ENCODE results near the gene SULT4A1. TPM values are rescaled to one million over a fixed set of nuclear protein-coding genes. Genes with fewer than 3 reads are reported as not detected.

The SULT4A1 gene
- total RNA-seq, 1 donor from 2014 or later, result not detected

DNA sequence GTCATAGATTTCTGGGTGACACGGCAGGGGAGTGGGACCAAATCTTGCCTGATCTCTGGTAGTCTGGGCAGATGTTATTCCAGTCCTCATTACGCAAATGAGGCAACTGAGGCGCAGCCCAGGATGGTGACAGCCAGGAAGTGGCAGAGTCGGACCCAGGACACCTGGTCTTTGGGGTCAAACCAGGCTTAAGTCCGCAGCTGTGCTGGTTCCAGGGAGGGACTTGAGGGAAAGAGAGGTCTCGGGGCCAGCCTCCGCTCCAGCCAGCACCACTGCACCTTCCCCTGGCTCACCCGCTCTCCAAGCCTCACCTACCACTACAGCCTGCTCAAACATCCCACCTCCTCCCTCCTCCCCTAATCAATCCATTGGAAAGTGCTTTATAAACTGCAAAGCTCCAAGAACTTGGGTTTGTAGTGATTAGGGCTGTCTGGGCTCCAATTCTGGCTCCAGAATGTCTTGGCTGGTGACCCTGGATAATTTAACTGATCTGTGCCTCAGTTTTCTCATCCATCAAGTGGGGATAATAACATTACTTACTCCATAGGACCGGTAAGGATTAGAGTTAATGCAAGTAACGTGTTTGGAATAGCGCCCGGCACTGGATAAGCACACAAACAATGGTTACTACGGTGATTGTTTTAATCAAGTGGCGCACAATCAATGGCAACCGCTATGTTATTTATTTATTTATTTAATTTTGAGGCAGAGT is 30.0 kb upstream of the SULT4A1 start:
- Mint-ChIP-seq H3K27ac (no peak overlapping the region), H3K9me3 (no peaks in the 10 kb centered on the region), H3K27me3 (ENCODE audit: insufficient read depth) (peaks cover 25% of the 10 kb centered on the region), H3K36me3 (ENCODE audit: low read depth) (no peaks in the 10 kb centered on the region), H3K4me3 (no peak overlapping the region), H3K4me1 (ENCODE audit: low read depth) (no peaks in the 10 kb centered on the region)
- intact Hi-C loops (cut with micrococcal nuclease), result no loop called here
- no peak for DNase-seq (ENCODE audit: low spot score)

GRCh38 chr22:43891360-43892182 is 29.3 kb upstream of the SULT4A1 start, which contains the start of gene PNPLA5:
Gene PNPLA5 (minus strand): TSS chr22:43892013. CDS start chr22:43891880, 133 bp downstream.
- no peak within 1 kb of the TSS for H3K4me3 Mint-ChIP-seq
- peaks cover 28% of the 10 kb centered on the region for H3K27me3 Mint-ChIP-seq (ENCODE audit: insufficient read depth)
- no peaks in the 10 kb centered on the region for H3K36me3 Mint-ChIP-seq (ENCODE audit: low read depth)
- H3K4me1 Mint-ChIP-seq (ENCODE audit: low read depth), result no peaks in the 10 kb centered on the region
- no peak within 1 kb of the TSS for H3K27ac Mint-ChIP-seq
- no peak for DNase-seq (ENCODE audit: low spot score)
- no peaks in the 10 kb centered on the region for H3K9me3 Mint-ChIP-seq
- intact Hi-C loops (cut with micrococcal nuclease), result no loop called here

DNA sequence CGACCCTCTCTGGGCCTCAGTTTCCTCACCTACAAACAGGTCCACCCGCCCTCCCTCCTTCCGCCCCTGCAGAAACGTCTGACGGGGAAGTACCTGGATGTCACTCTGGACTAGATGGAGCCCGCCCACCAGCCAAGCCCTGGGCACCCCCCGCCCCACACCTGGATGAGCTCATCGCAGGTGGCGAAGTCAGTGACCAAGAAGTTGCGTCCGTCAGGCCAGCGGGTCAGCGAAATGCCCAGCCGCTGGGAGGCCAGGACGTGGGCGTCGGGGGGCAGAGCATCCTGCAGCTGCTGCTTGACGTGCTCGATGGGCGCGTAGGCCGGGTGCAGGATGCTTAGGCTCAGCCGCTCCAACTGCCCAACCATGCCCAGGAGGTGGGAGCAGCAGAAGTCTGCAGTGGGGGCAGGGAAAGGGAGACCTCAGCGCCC is 28.6 kb upstream of the SULT4A1 start:
- intact Hi-C loops (cut with micrococcal nuclease), result no loop called here
- H3K4me1 Mint-ChIP-seq (ENCODE audit: low read depth), result no peaks in the 10 kb centered on the region
- no peak overlapping the region for H3K27ac Mint-ChIP-seq
- H3K9me3 Mint-ChIP-seq, result no peaks in the 10 kb centered on the region
- H3K36me3 Mint-ChIP-seq (ENCODE audit: low read depth), result no peaks in the 10 kb centered on the region
- no peak for DNase-seq (ENCODE audit: low spot score)
- no peak overlapping the region for H3K4me3 Mint-ChIP-seq
- H3K27me3 Mint-ChIP-seq (ENCODE audit: insufficient read depth), result peaks cover 28% of the 10 kb centered on the region

DNA sequence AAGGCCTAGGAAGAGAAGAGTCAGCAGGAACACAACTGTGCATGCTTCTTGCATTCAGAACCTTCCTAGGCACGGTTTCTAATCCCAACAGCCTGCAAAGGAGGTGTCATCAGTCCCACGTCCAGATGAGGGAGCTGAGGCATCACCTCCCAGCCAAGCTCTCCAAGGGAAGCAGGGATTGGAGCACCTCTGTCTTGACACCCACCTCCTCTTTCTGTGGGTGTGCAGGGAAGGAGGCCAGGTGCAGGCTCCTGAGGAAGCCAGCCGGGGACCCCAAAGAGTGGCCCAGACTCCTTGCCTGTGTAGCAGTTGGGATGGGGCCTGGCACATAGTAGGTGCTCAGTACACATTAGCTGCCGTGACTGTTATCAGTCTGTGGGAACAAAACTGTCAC is 27.5 kb upstream of the SULT4A1 start:
- no peaks in the 10 kb centered on the region for H3K36me3 Mint-ChIP-seq (ENCODE audit: low read depth)
- no peak overlapping the region for H3K4me3 Mint-ChIP-seq
- H3K27ac Mint-ChIP-seq, result no peak overlapping the region
- peaks cover 28% of the 10 kb centered on the region for H3K27me3 Mint-ChIP-seq (ENCODE audit: insufficient read depth)
- no peaks in the 10 kb centered on the region for H3K4me1 Mint-ChIP-seq (ENCODE audit: low read depth)
- intact Hi-C loops (cut with micrococcal nuclease), result loop anchor here (10.0 kb wide), 1 partner anchor 505 kb away; no protein-coding TSS in a partner anchor
- no peaks in the 10 kb centered on the region for H3K9me3 Mint-ChIP-seq
- DNase-seq (ENCODE audit: low spot score), result no peak

GRCh38 chr22:43889201-43889859 is 27.0 kb upstream of the SULT4A1 start:
- intact Hi-C loops (cut with micrococcal nuclease), result loop anchor here (10.0 kb wide), 1 partner anchor 505 kb away; no protein-coding TSS in a partner anchor
- no peak for DNase-seq (ENCODE audit: low spot score)
- H3K27me3 Mint-ChIP-seq (ENCODE audit: insufficient read depth), result peaks cover 28% of the 10 kb centered on the region
- H3K4me3 Mint-ChIP-seq, result no peak overlapping the region
- H3K4me1 Mint-ChIP-seq (ENCODE audit: low read depth), result no peaks in the 10 kb centered on the region
- H3K9me3 Mint-ChIP-seq, result no peaks in the 10 kb centered on the region
- H3K36me3 Mint-ChIP-seq (ENCODE audit: low read depth), result no peaks in the 10 kb centered on the region
- no peak overlapping the region for H3K27ac Mint-ChIP-seq

- Mint-ChIP-seq H3K27ac (no peak overlapping the region), H3K4me3 (no peak overlapping the region), H3K27me3 (ENCODE audit: insufficient read depth) (peaks cover 26% of the 10 kb centered on the region), H3K4me1 (ENCODE audit: low read depth) (no peaks in the 10 kb centered on the region), H3K36me3 (ENCODE audit: low read depth) (no peaks in the 10 kb centered on the region), H3K9me3 (no peaks in the 10 kb centered on the region)
- intact Hi-C loops (cut with micrococcal nuclease), result loop anchor here (10.0 kb wide), 1 partner anchor 504 kb away; no protein-coding TSS in a partner anchor
- no peak for DNase-seq (ENCODE audit: low spot score)
Measured at GRCh38 chr22:43888740-43889139, 26.4 kb upstream of the SULT4A1 start.

DNA sequence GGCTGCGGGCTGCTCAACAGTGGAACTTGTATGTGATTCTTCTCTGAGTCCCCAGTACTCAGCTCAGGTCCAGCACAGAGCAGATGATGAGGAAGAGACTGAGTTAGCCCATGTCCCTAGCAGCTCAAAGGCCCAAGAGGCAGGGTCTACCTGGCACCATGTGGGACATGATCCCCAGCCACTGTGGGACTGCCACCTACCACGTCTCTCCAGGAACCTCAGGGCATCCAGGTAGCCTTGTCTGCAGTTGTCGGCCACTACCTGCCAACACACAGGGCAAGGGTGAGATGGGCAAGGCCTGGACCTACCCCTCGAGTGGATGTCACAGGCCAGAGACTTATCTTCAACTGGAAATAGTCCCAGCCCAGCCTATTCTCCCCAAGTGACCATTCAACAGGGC is 25.1 kb upstream of the SULT4A1 start:
- no peak overlapping the region for H3K27ac Mint-ChIP-seq
- intact Hi-C loops (cut with micrococcal nuclease), result loop anchor here (10.0 kb wide), 1 partner anchor 503 kb away; no protein-coding TSS in a partner anchor

DNA sequence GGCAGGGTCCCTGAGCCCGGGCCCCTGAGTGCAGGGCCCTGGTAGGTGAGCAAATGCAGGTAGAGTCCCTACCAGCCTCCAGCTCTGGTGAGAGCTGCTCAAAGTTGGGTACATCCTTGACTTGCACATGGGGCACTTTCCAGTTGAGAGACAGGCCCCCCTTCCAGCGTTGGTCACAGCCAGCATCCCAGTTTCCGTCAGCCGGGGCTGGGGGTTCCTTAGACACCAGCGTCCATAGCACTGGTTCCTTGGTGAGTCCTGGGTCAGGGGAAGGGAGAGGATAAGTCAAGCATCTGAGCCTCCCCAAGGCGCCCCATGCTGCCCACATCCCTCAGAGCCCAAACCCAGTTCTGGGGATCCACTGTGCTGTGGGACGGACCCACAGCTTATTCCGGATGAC is 23.9 kb upstream of the SULT4A1 start:
- no peak overlapping the region for H3K27ac Mint-ChIP-seq
- H3K4me3 Mint-ChIP-seq, result no peak overlapping the region
- H3K9me3 Mint-ChIP-seq, result no peaks in the 10 kb centered on the region
- H3K27me3 Mint-ChIP-seq (ENCODE audit: insufficient read depth), result peaks cover 16% of the 10 kb centered on the region
- no peaks in the 10 kb centered on the region for H3K4me1 Mint-ChIP-seq (ENCODE audit: low read depth)
- no peak for DNase-seq (ENCODE audit: low spot score)
- H3K36me3 Mint-ChIP-seq (ENCODE audit: low read depth), result no peaks in the 10 kb centered on the region
- intact Hi-C loops (cut with micrococcal nuclease), result loop anchor here (10.0 kb wide), 1 partner anchor 501 kb away; no protein-coding TSS in a partner anchor

More for the DNA sequence above, 25.1 kb upstream of the SULT4A1 start:
- DNase-seq (ENCODE audit: low spot score), result no peak
- Mint-ChIP-seq H3K9me3 (no peaks in the 10 kb centered on the region), H3K36me3 (ENCODE audit: low read depth) (no peaks in the 10 kb centered on the region), H3K27me3 (ENCODE audit: insufficient read depth) (peaks cover 20% of the 10 kb centered on the region), H3K4me3 (no peak overlapping the region), H3K4me1 (ENCODE audit: low read depth) (no peaks in the 10 kb centered on the region)

GRCh38 chr22:43885786-43886185 is 23.5 kb upstream of the SULT4A1 start:
- Mint-ChIP-seq H3K27me3 (ENCODE audit: insufficient read depth) (peaks cover 16% of the 10 kb centered on the region), H3K27ac (no peak overlapping the region), H3K4me1 (ENCODE audit: low read depth) (no peaks in the 10 kb centered on the region), H3K4me3 (no peak overlapping the region), H3K36me3 (ENCODE audit: low read depth) (no peaks in the 10 kb centered on the region), H3K9me3 (no peaks in the 10 kb centered on the region)
- no peak for DNase-seq (ENCODE audit: low spot score)
- intact Hi-C loops (cut with micrococcal nuclease), result loop anchor here (10.0 kb wide), 1 partner anchor 501 kb away; no protein-coding TSS in a partner anchor

GRCh38 chr22:43885319-43885671 is 23.0 kb upstream of the SULT4A1 start:
- no peaks in the 10 kb centered on the region for H3K4me1 Mint-ChIP-seq (ENCODE audit: low read depth)
- H3K27me3 Mint-ChIP-seq (ENCODE audit: insufficient read depth), result peaks cover 11% of the 10 kb centered on the region
- no peak overlapping the region for H3K27ac Mint-ChIP-seq

GRCh38 chr22:43884600-43885318 is 22.4 kb upstream of the SULT4A1 start:
- H3K27ac Mint-ChIP-seq, result no peak overlapping the region
- H3K4me1 Mint-ChIP-seq (ENCODE audit: low read depth), result no peaks in the 10 kb centered on the region
- intact Hi-C loops (cut with micrococcal nuclease), result loop anchor here (10.0 kb wide), 1 partner anchor 500 kb away; no protein-coding TSS in a partner anchor

More at GRCh38 chr22:43885319-43885671, 23.0 kb upstream of the SULT4A1 start:
- Mint-ChIP-seq H3K36me3 (ENCODE audit: low read depth) (no peaks in the 10 kb centered on the region), H3K9me3 (no peaks in the 10 kb centered on the region), H3K4me3 (no peak overlapping the region)
- intact Hi-C loops (cut with micrococcal nuclease), result loop anchor here (10.0 kb wide), 1 partner anchor 500 kb away; no protein-coding TSS in a partner anchor
- no peak for DNase-seq (ENCODE audit: low spot score)

More at GRCh38 chr22:43884600-43885318, 22.4 kb upstream of the SULT4A1 start:
- Mint-ChIP-seq H3K4me3 (no peak overlapping the region), H3K27me3 (ENCODE audit: insufficient read depth) (peaks cover 6% of the 10 kb centered on the region), H3K36me3 (ENCODE audit: low read depth) (no peaks in the 10 kb centered on the region), H3K9me3 (no peaks in the 10 kb centered on the region)
- DNase-seq (ENCODE audit: low spot score), result peak; percentile 10

Data from activated T-helper 1 cell treated with anti-CD3 and anti-CD28 coated beads, Interleukin-12 subunit alpha, Interleukin-12 subunit beta, Interleukin-2, Interleukin-4 antibody, amounts not matched to agents 30 ng/mL and 10 ng/mL and 1 ng/mL, durations not matched to agents 14 hours and 24 hours and 36 hours (primary cell).